ENCODE measurements around the gene PLA2G2D. TPM values are rescaled to one million over a fixed set of nuclear protein-coding genes. Genes with fewer than 3 reads are reported as not detected.

PLA2G2D gene
- polyA plus RNA-seq, 4 donors, result 0.40 to 0.41 TPM; not detected in 2

DNA sequence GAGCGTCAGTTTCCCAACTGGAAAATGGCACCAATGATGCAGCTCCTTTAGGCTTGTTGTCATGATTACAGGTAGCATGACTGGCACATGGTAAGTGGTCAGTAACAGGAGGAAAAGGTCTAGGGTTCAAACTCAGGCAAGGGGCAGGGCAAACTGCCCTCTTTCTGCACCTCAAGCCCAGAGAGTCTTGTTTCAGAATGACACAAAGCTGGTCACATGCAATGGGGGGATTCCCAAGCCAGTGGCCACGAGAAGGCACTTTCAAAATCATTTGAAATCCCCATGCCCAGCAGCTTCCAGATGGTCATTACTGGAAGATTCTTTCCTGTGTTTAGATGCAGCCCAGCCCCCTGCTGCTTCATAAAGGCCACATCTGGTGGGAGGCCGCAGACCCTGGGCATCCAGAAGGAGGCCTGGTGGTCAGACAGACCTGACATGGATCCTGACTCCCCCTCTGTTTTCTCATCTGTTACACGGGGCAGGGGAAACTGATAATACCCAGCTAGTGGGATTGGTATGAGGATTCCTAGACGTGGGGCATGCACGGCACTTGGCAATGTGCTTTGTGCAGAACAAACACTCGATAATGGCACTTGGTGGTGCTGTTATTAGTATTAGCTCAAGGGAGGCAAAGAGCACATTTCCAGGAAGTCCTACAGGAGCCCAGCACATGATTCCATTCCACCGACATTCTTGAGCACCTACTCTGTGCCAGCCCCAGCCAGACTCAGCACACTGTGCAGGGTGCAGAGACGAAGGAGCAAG, 6.9 kb upstream of the PLA2G2D start:
- Histone ChIP-seq H3K36me3 (ENCODE audit: control insufficient read depth in 3 of 3, insufficient read depth in 2 of 3, low read depth in 1 of 3, low read length in 3 of 3) (no peaks in the 10 kb centered on the region), H3K9me3 (ENCODE audit: control insufficient read depth in 2 of 2, insufficient read depth in 1 of 2, low read depth in 1 of 2, low read length in 1 of 2) (peaks cover 0 to 3% of the 10 kb centered on the region in 2 donors), H3K4me1 (ENCODE audit: control insufficient read depth in 3 of 3, insufficient read depth in 2 of 3, low read depth in 1 of 3, low read length in 2 of 3) (no peaks in the 10 kb centered on the region), H3K27ac (ENCODE audit: low read depth in 1 of 3, low read length in 2 of 3) (no peak overlapping the region), H3K27me3 (ENCODE audit: control insufficient read depth in 3 of 3, insufficient read depth in 3 of 3, low read length in 3 of 3) (no peaks in the 10 kb centered on the region), H3K4me3 (ENCODE audit: low read depth in 1 of 3, low read length in 3 of 3) (no peak overlapping the region)
- no peak for DNase-seq
- 70 to 76% (median 75%) methylated on average over 9 of the region's 9 CpGs for WGBS, 3 donors
- FAIRE-seq, result no peak

GRCh38 chr1:20125100-20125499, 5.8 kb upstream of the PLA2G2D start:
- FAIRE-seq (no peak), DNase-seq (no peak)
- H3K4me1 ChIP-seq (ENCODE audit: control insufficient read depth in 3 of 3, insufficient read depth in 2 of 3, low read depth in 1 of 3, low read length in 2 of 3), result no peaks in the 10 kb centered on the region
- H3K9me3 ChIP-seq (ENCODE audit: control insufficient read depth in 2 of 2, insufficient read depth in 1 of 2, low read depth in 1 of 2, low read length in 1 of 2), result peaks cover 0 to 3% of the 10 kb centered on the region in 2 donors
- H3K4me3 ChIP-seq (ENCODE audit: low read depth in 1 of 3, low read length in 3 of 3), result no peak overlapping the region
- H3K36me3 ChIP-seq (ENCODE audit: control insufficient read depth in 3 of 3, insufficient read depth in 2 of 3, low read depth in 1 of 3, low read length in 3 of 3), result no peaks in the 10 kb centered on the region
- H3K27ac ChIP-seq (ENCODE audit: low read depth in 1 of 3, low read length in 2 of 3), result no peak overlapping the region
- 76 to 78% (median 77%) methylated on average over 10 of the region's 10 CpGs for WGBS, 3 donors
- no peaks in the 10 kb centered on the region for H3K27me3 ChIP-seq (ENCODE audit: control insufficient read depth in 3 of 3, insufficient read depth in 3 of 3, low read length in 3 of 3)

- no peaks in the 10 kb centered on the region for H3K27me3 ChIP-seq (ENCODE audit: control insufficient read depth in 3 of 3, insufficient read depth in 3 of 3, low read length in 3 of 3)
- WGBS, 3 donors, result 39 to 75% (median 41%) methylated on average over 7 of the region's 7 CpGs
- H3K4me1 ChIP-seq (ENCODE audit: control insufficient read depth in 3 of 3, insufficient read depth in 2 of 3, low read depth in 1 of 3, low read length in 2 of 3), result no peaks in the 10 kb centered on the region
- peak in 1 of 2 donors; percentile 74 for DNase-seq
- H3K36me3 ChIP-seq (ENCODE audit: control insufficient read depth in 3 of 3, insufficient read depth in 2 of 3, low read depth in 1 of 3, low read length in 3 of 3), result no peaks in the 10 kb centered on the region
- no peak for FAIRE-seq
- peaks cover 0 to 3% of the 10 kb centered on the region in 2 donors for H3K9me3 ChIP-seq (ENCODE audit: control insufficient read depth in 2 of 2, insufficient read depth in 1 of 2, low read depth in 1 of 2, low read length in 1 of 2)
- H3K4me3 ChIP-seq (ENCODE audit: low read depth in 1 of 3, low read length in 3 of 3), result no peak overlapping the region
- no peak overlapping the region for H3K27ac ChIP-seq (ENCODE audit: low read depth in 1 of 3, low read length in 2 of 3)
Observed at GRCh38 chr1:20124456-20125057, 5.2 kb upstream of the PLA2G2D start.

GRCh38 chr1:20123722-20124455, 4.6 kb upstream of the PLA2G2D start:
- no peaks in the 10 kb centered on the region for H3K27me3 ChIP-seq (ENCODE audit: control insufficient read depth in 3 of 3, insufficient read depth in 3 of 3, low read length in 3 of 3)
- H3K4me3 ChIP-seq (ENCODE audit: low read depth in 1 of 3, low read length in 3 of 3), result no peak overlapping the region
- no peaks in the 10 kb centered on the region for H3K36me3 ChIP-seq (ENCODE audit: control insufficient read depth in 3 of 3, insufficient read depth in 2 of 3, low read depth in 1 of 3, low read length in 3 of 3)
- no peaks in the 10 kb centered on the region for H3K4me1 ChIP-seq (ENCODE audit: control insufficient read depth in 3 of 3, insufficient read depth in 2 of 3, low read depth in 1 of 3, low read length in 2 of 3)
- DNase-seq, result peak in 1 of 2 donors; percentile 27
- no peak overlapping the region for H3K27ac ChIP-seq (ENCODE audit: low read depth in 1 of 3, low read length in 2 of 3)
- H3K9me3 ChIP-seq (ENCODE audit: control insufficient read depth in 2 of 2, insufficient read depth in 1 of 2, low read depth in 1 of 2, low read length in 1 of 2), result no peaks in the 10 kb centered on the region
- 33 to 62% (median 39%) methylated on average over 10 of the region's 10 CpGs for WGBS, 3 donors
- no peak for FAIRE-seq

GRCh38 chr1:20120796-20121195, 1.5 kb upstream of the PLA2G2D start:
- Histone ChIP-seq H3K27ac (ENCODE audit: low read depth in 1 of 3, low read length in 2 of 3) (no peak overlapping the region), H3K4me3 (ENCODE audit: low read depth in 1 of 3, low read length in 3 of 3) (no peak overlapping the region), H3K27me3 (ENCODE audit: control insufficient read depth in 3 of 3, insufficient read depth in 3 of 3, low read length in 3 of 3) (no peaks in the 10 kb centered on the region), H3K36me3 (ENCODE audit: control insufficient read depth in 3 of 3, insufficient read depth in 2 of 3, low read depth in 1 of 3, low read length in 3 of 3) (no peaks in the 10 kb centered on the region), H3K4me1 (ENCODE audit: control insufficient read depth in 3 of 3, insufficient read depth in 2 of 3, low read depth in 1 of 3, low read length in 2 of 3) (no peaks in the 10 kb centered on the region), H3K9me3 (ENCODE audit: control insufficient read depth in 2 of 2, insufficient read depth in 1 of 2, low read depth in 1 of 2, low read length in 1 of 2) (no peaks in the 10 kb centered on the region)
- DNase-seq, result no peak
- 85 to 93% (median 92%) methylated on average over 4 of the region's 4 CpGs for WGBS, 3 donors
- no peak for FAIRE-seq

DNA sequence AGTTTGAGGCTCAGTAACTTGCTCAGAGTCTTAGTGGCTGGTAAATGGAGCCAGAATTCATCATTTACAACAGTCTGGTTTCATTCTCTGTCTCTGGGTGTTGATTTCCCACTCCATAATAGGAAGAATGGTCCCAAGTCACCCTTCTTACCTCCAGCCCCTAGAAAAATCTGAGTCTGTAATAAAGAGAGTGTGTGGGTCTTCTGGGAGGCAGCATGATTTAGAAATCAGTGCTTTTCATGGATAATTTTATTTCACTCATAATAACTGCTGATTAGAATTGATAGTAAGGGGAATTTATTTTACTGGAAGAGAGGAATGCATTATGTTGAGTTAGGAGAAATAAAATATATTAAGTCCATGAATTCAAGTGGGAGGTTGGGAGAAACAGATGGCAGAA, 2.1 kb downstream of the PLA2G2D start:
- Histone ChIP-seq H3K27me3 (ENCODE audit: control insufficient read depth in 3 of 3, insufficient read depth in 3 of 3, low read length in 3 of 3) (peaks cover 0 to 2% (median 0%) of the 10 kb centered on the region in 3 donors), H3K4me3 (ENCODE audit: low read depth in 1 of 3, low read length in 3 of 3) (no peak overlapping the region), H3K9me3 (ENCODE audit: control insufficient read depth in 2 of 2, insufficient read depth in 1 of 2, low read depth in 1 of 2, low read length in 1 of 2) (no peaks in the 10 kb centered on the region), H3K4me1 (ENCODE audit: control insufficient read depth in 3 of 3, insufficient read depth in 2 of 3, low read depth in 1 of 3, low read length in 2 of 3) (no peaks in the 10 kb centered on the region), H3K27ac (ENCODE audit: low read depth in 1 of 3, low read length in 2 of 3) (no peak overlapping the region), H3K36me3 (ENCODE audit: control insufficient read depth in 3 of 3, insufficient read depth in 2 of 3, low read depth in 1 of 3, low read length in 3 of 3) (no peaks in the 10 kb centered on the region)
- no peak for FAIRE-seq
- DNase-seq, result no peak

- H3K4me3 ChIP-seq (ENCODE audit: low read depth in 1 of 3, low read length in 3 of 3), result no peak overlapping the region
- H3K27me3 ChIP-seq (ENCODE audit: control insufficient read depth in 3 of 3, insufficient read depth in 3 of 3, low read length in 3 of 3), result peaks cover 0 to 2% (median 0%) of the 10 kb centered on the region in 3 donors
- H3K4me1 ChIP-seq (ENCODE audit: control insufficient read depth in 3 of 3, insufficient read depth in 2 of 3, low read depth in 1 of 3, low read length in 2 of 3), result no peaks in the 10 kb centered on the region
- no peak for DNase-seq
- no peak overlapping the region for H3K27ac ChIP-seq (ENCODE audit: low read depth in 1 of 3, low read length in 2 of 3)
- WGBS, 3 donors, result 78 to 84% (median 81%) methylated on average over 7 of the region's 7 CpGs
- H3K36me3 ChIP-seq (ENCODE audit: control insufficient read depth in 3 of 3, insufficient read depth in 2 of 3, low read depth in 1 of 3, low read length in 3 of 3), result no peaks in the 10 kb centered on the region
- no peak for FAIRE-seq
- H3K9me3 ChIP-seq (ENCODE audit: control insufficient read depth in 2 of 2, insufficient read depth in 1 of 2, low read depth in 1 of 2, low read length in 1 of 2), result no peaks in the 10 kb centered on the region
Observed at GRCh38 chr1:20115916-20116315, 3.4 kb downstream of the PLA2G2D start.

- Histone ChIP-seq H3K27ac (ENCODE audit: low read depth in 1 of 3, low read length in 2 of 3) (no peak overlapping the region), H3K36me3 (ENCODE audit: control insufficient read depth in 3 of 3, insufficient read depth in 2 of 3, low read depth in 1 of 3, low read length in 3 of 3) (no peaks in the 10 kb centered on the region), H3K4me1 (ENCODE audit: control insufficient read depth in 3 of 3, insufficient read depth in 2 of 3, low read depth in 1 of 3, low read length in 2 of 3) (no peaks in the 10 kb centered on the region), H3K9me3 (ENCODE audit: control insufficient read depth in 2 of 2, insufficient read depth in 1 of 2, low read depth in 1 of 2, low read length in 1 of 2) (no peaks in the 10 kb centered on the region), H3K4me3 (ENCODE audit: low read depth in 1 of 3, low read length in 3 of 3) (no peak overlapping the region), H3K27me3 (ENCODE audit: control insufficient read depth in 3 of 3, insufficient read depth in 3 of 3, low read length in 3 of 3) (peaks cover 0 to 2% (median 0%) of the 10 kb centered on the region in 3 donors)
- FAIRE-seq, result no peak
- no peak for DNase-seq
- WGBS, 3 donors, result 82 to 84% (median 82%) methylated on average over 4 of the region's 4 CpGs
Observed at GRCh38 chr1:20115479-20115878, 3.9 kb downstream of the PLA2G2D start.
